Activated T-helper 1 cell treated with anti-CD3 and anti-CD28 coated beads, Interleukin-2, amount 50 U/mL, for 16 hours (primary cell): ENCODE measurements around the gene SAP130.
A peak's percentile ranks its signal among the peaks of the same experiment; 100 is the strongest.

Experiments
- DNase-seq, 2 donors: peaks; one replicate each; pipeline ENCODE4 v3.0.0-alpha.2; 2020; ENCODE audit warnings: low read depth in 1 of 2, low spot score in 1 of 2

Gene SAP130

DNA sequence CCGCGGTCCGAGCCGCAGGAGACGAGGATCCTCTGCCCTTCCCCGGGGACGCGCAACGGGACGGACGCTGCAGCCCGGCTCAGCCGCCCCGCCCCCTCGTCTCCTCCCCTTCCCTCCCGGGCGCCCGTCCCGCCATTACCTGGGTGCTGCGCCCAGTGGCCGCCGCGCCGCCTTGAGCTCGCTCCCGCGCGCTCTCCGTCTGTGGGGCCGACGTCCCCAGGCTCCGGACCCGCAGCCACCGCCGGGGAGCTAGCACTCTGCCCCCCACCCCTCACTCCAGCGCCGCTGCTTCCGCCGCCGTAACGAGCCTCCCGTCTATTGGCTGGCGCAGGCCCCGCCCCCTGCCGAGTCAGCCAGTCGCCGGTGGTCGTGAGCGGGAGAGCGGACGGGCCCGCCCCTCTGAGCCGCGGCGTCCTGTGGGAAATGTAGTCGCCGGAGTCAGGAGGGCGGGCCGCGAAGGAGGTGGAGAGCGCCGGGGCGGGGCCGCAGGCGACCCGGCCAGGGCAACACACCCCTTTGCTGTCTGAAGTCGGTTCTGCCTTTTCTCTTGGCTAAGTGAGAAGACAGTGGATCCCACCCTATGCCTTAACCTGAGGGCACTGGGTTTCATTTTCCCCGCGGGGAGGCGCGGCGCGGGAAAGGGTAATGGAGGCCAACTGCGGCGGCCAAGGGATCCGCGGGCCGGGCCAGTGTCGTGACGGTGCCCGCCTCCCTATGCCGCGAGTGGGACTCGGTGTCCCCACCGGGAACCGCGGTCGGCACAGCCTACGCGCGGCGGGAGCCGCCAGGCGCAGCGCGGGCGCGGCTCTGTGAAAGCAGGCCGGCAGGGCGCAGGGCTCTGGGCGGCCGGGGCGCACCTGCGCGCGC is at the start of gene SAP130:
Gene SAP130 (minus strand): TSS at position 259 of the 867 bp plus-strand sequence. CDS start 1,767 bp downstream, outside the sequence.
- peak; percentile 97 to 98 for DNase-seq

DNA sequence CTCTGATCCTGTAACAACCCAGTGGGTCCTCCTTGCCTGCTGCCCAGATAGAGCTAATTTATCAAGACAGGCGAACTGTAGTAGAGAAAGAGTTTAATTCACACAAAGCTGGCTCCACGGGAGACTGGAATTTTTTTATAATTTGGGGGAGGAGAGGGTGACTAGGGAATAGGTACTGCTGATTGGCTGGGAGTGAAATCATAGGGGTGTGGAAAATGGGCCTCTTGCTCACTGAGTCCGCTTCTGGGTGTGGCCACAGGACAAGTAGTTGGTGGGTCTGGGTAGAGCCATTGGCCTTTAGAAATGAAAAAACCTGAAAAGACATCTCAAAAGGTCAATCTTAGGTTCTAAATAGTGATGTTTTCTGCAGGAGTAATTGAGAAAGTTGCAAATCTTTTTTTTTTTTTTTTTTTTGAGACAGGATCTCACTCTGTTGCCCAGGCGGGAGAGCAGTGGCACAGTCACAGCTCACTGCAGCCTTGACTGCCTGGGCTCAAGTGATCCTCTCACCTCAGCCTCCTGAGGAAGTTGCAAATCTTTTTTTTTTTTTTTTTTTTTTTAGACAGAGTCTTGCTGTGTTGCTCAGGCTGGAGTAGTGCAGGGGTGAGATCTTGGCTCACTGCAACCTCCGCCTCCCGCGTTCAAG is 48.7 kb upstream of the SAP130 start:
- no peak for DNase-seq

GRCh38 chr2:128073278-128073677 is 45.4 kb upstream of the SAP130 start:
- no peak for DNase-seq

DNA sequence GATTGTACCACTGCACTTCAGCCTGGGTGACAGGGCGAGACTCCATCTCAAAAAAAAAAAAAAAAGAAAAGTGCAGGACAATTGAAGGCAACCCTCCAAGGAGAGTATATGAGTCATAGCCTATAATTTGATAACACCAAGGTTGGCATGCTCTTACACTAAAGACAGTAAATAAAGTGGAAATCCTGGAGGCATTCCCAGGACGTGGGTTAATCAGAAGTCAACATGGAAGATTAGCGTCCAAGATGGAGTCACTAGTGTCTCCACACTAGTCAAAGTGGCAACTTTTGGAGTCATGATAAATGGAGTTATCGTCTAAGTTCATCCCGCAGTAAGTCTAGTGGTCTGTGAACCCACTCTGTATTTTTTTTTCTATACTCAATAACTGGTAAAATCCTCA is 41.9 kb upstream of the SAP130 start:
- DNase-seq: no peak

- no peak for DNase-seq
Observed at GRCh38 chr2:128064353-128064752, 36.5 kb upstream of the SAP130 start.

- DNase-seq: no peak
Observed at GRCh38 chr2:128062571-128062970, 34.7 kb upstream of the SAP130 start.

- DNase-seq: no peak
Observed at GRCh38 chr2:128058114-128058513, 30.3 kb upstream of the SAP130 start.

GRCh38 chr2:128057334-128057733 is 29.5 kb upstream of the SAP130 start:
- DNase-seq: no peak

GRCh38 chr2:128054104-128054885 is 26.4 kb upstream of the SAP130 start:
- no peak for DNase-seq

GRCh38 chr2:128053331-128053730 is 25.5 kb upstream of the SAP130 start:
- DNase-seq: no peak

DNA sequence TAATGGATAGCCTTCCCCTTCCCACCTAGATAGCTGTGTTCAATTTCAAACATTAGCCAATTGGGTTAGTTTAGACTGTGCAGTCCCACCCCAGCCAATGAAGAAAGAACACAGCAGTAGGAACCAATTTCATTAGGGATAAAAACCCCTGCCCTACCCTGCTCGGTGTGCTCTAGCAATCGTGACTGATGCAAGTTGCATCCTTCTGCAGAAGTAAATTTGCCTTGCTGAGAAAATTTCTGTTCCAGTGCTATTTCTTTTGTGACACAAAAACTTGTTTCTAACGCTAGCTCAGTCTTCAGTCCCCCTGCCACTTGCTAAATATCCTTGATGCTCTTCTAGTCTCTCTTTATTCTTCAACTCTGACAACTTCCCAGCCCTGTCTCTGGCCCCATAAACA is 15.2 kb upstream of the SAP130 start:
- no peak for DNase-seq

DNA sequence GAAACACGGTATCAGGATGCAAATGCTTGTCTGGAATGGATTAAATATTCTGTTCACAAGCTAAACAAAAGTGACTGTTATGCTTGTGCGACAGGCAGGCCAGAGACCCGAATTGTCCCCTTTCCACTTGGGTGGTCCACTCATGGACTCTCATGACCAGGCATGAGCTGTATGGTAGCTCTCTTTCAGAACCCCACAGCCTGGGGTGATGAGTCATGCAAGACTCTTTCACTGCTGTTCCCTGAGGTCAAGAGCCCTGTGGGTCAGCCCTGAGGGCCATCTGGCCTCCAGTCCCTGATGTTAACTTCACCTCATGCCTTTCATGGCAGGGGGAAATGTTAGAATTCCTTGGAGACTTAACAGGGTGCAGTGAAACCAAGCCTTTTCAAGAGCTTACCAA is 13.7 kb upstream of the SAP130 start:
- DNase-seq: no peak

GRCh38 chr2:128040166-128040771 is 12.4 kb upstream of the SAP130 start:
- DNase-seq: no peak

DNA sequence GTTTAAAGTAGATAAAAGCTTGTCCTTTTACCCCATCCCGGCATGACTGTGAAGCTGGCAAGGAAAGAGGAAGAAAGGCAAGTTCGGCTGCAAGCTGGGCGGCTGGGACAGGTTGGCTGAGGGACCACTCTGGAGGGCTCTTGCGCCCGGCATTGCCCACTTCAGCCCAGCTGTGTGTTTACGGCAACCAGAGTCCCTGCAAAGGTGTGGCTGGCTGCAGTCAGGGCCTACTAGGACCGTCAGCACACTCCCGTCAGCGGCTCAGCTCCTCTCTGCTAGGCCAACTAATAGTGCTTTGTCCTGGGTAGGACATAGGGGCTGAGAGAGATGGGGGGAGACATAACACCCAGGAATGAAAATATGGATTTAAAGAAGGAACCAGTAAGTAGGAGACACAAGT is 11.7 kb upstream of the SAP130 start:
- no peak for DNase-seq

DNA sequence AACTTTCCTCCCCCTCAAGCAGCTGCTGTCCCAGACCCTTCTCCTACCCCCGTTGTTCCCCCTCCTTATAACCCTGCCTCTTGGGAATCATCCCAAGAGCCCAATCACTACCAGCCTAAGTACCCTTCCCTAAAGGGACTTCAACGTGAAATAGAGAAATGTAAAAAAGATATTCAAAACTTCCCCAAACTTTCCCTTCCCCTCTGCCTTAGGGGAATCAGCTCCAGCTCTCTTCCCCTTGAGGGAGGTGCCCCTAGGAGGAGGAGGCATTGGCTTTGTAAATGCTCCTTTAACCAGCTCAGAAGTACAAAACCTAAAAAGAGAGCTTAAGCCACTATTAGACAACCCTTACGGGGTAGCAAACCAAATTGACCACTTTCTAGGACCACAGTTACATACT is 10.6 kb upstream of the SAP130 start:
- DNase-seq: no peak

GRCh38 chr2:128037649-128038048 is 9.8 kb upstream of the SAP130 start:
- no peak for DNase-seq

DNA sequence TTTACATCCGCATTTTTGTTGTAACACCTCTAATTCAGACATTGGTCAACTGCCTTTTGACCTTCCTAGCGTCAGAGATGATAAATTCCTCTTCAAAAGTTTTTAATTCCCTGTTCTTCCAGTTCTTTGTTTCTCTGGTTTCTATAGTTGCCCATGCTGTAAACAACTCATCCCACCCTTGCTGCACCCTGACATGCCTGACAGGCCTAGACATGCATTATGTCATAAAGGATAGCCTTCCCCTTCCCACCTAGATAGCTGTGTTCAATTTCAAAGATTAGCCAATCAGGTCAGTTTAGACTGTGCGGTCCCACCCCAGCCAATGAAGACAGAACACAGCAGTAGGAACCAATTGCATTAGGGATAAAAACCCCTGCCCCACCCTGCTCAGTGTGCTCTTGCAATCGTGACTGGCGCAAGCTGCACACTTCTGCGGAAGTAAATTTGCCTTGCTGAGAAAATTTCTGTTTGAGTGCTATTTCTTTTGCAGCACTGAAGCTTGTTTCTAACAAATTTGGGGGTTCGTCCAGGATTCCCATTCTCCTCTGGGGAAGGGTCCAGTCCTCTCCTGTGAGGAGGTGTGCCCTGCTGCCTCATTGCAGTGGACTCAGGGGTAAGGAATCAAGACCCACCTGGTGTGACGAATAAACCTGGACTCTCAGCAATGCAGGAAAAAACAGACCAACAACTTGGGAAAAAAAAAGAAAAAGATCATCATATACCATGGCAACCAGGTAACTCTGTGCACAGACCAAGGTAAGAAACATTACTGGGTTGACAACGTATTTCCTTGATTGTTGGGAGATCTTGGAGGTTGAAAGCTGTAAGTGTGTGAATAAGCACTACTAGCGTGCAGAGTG is 9.1 kb upstream of the SAP130 start:
- no peak for DNase-seq

GRCh38 chr2:128032092-128032491 is 4.2 kb upstream of the SAP130 start:
- no peak for DNase-seq

DNA sequence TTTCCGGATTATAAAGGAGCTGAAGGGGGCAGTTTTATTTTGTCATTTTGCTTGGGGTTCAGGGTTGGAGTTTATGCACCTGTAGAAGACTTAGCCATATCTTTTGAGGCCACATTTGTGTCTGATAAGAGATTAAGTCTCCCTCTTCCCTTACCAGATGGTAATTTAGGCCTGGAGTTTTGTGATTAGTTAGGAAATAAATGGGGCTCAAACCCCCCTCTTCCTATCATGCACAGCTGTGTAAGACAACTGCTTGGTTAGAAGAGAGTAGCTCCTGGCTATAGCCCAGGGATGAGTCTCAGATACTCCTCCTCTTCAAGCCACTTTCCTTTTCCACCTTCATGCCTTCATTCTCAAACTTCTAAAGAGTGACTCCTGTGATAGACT is 802 bp upstream of the SAP130 start:
- no peak for DNase-seq

DNA sequence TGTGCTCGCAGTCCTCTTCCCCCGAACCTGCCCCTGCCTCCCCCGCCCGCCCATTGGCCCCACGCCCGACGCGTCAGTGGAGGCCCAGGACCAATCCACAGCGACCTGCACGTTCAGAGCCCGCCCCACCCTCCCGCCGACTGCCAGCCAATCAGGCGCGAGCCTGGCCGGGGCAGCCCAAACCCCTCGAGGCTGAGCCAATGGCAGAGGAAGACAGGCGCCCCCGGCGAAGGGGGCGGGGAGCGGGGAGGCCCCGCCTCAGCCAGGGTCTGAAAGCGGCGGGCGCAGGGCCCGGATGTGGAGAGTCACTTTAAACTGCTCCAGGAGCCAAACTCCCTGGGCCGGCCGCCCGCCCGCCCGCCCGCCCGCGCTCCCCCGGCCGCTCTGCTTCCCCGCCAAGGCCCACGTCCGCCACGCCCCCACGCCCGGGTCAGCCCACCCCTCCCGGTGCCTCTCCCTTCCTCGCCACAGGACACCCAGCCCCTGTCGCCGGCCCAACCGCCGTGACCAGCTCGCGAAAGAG is 520 bp downstream of the SAP130 start:
- DNase-seq: peak; percentile 98 to 99
